CD14-positive monocyte (primary cell): ENCODE measurements around the gene MORN5. TPM values are rescaled to one million over a fixed set of nuclear protein-coding genes. Genes with fewer than 3 reads are reported as not detected.

Experiments used
- DNase-seq, 3 donors: peaks; one replicate each; pipeline ENCODE4 v3.0.0-alpha.2; 2011 to 2022
- H2AFZ ChIP-seq: 2 replicates; pipeline ENCODE4 v1.6.0; 2012; ENCODE audit warnings: mild to moderate bottlenecking, low read depth, low read length, inconsistent platforms; ENCODE audit not compliant: insufficient read depth, poor library complexity, severe bottlenecking
- H3K27ac ChIP-seq, 2 donors: 1 replicate in 1 of 2; 2 replicates in 1 of 2; pipeline ENCODE4 v1.5.1; 2012 to 2013; ENCODE audit warnings: low read length in 2 of 2, control low read depth in 1 of 2, inconsistent platforms in 1 of 2, low read depth in 1 of 2, mild to moderate bottlenecking in 1 of 2
- H3K27me3 ChIP-seq, 2 donors: one replicate each; pipeline versions ENCODE4 v1.6.0 to v1.6.1; 2011 to 2013; ENCODE audit warnings: low read length in 2 of 2; ENCODE audit not compliant: control insufficient read depth in 2 of 2, insufficient read depth in 2 of 2
- H3K36me3 ChIP-seq, 2 donors: replicated peaks in 1 of 2; 1 replicate in 1 of 2; 2 replicates in 1 of 2; pipeline versions ENCODE4 v1.5.1 to v1.6.1; 2012 to 2013; ENCODE audit warnings: low read length in 2 of 2, control low read depth in 1 of 2, inconsistent platforms in 1 of 2, mild to moderate bottlenecking in 1 of 2; ENCODE audit not compliant: insufficient read depth in 2 of 2, control insufficient read depth in 1 of 2
- H3K4me1 ChIP-seq, 2 donors: 1 replicate in 1 of 2; 2 replicates in 1 of 2; pipeline versions ENCODE4 v1.5.1 to v1.6.1; 2012 to 2013; ENCODE audit warnings: low read length in 2 of 2, control low read depth in 1 of 2, inconsistent platforms in 1 of 2, mild to moderate bottlenecking in 1 of 2, moderate library complexity in 1 of 2; ENCODE audit not compliant: insufficient read depth in 2 of 2, control insufficient read depth in 1 of 2
- H3K4me2 ChIP-seq: replicated peaks from 2 replicates; pipeline ENCODE3; 2012; ENCODE audit warnings: low read length, moderate library complexity, mild to moderate bottlenecking; ENCODE audit not compliant: poor library complexity, severe bottlenecking; ENCODE audit errors: extremely low read depth
- H3K4me3 ChIP-seq, 3 experiments: fragments of 200-600 bp in 1 of 3; sonication (generic) in 1 of 3; replicated peaks in 1 of 3; 1 replicate in 2 of 3; 2 replicates in 1 of 3; pipeline ENCODE4 v1.5.1; 2011 to 2013; ENCODE audit warnings: low read length in 3 of 3, mild to moderate bottlenecking in 3 of 3, control low read depth in 2 of 3, low read depth in 2 of 3, inconsistent platforms in 1 of 3, moderate library complexity in 1 of 3
- H3K79me2 ChIP-seq: 2 replicates; pipeline ENCODE4 v1.6.0; 2012; ENCODE audit warnings: mild to moderate bottlenecking, control low read depth, inconsistent platforms, low read length, moderate library complexity; ENCODE audit not compliant: insufficient read depth
- H3K9ac ChIP-seq: 2 replicates; pipeline ENCODE4 v1.6.0; 2017; ENCODE audit warnings: low read length, mild to moderate bottlenecking; ENCODE audit not compliant: insufficient read depth, poor library complexity, severe bottlenecking
- H3K9me3 ChIP-seq, 2 donors: replicated peaks in 1 of 2; 1 replicate in 1 of 2; 2 replicates in 1 of 2; pipeline versions ENCODE4 v1.5.1 to v1.6.1; 2012 to 2013; ENCODE audit warnings: low read length in 2 of 2, control low read depth in 1 of 2; ENCODE audit not compliant: control insufficient read depth in 1 of 2, insufficient read depth in 1 of 2
- H4K20me1 ChIP-seq: 2 replicates; pipeline ENCODE4 v1.6.0; 2012; ENCODE audit warnings: mild to moderate bottlenecking, low read length, control low read depth, moderate library complexity; ENCODE audit not compliant: insufficient read depth
- H3K27ac Mint-ChIP-seq, 7 donors: one replicate each; pipeline ENCODE4 v1.8.0; 2020; ENCODE audit warnings: mild to moderate bottlenecking in 7 of 7, mixed read lengths in 7 of 7, moderate library complexity in 6 of 7, inconsistent platforms in 2 of 7
- H3K27me3 Mint-ChIP-seq, 3 donors: one replicate each; pipeline ENCODE4 v1.8.0; 2021 to 2022; ENCODE audit warnings: low read depth in 3 of 3, mild to moderate bottlenecking in 3 of 3, mixed read lengths in 3 of 3, moderate library complexity in 3 of 3, inconsistent platforms in 1 of 3
- H3K36me3 Mint-ChIP-seq, 2 donors: one replicate each; pipeline ENCODE4 v1.8.0; 2020; ENCODE audit warnings: mixed read lengths in 2 of 2, inconsistent platforms in 1 of 2, mild to moderate bottlenecking in 1 of 2
- H3K4me1 Mint-ChIP-seq: one replicate; pipeline ENCODE4 v1.8.0; 2020; ENCODE audit warnings: mild to moderate bottlenecking, mixed read lengths
- H3K4me3 Mint-ChIP-seq, 2 donors: one replicate each; pipeline ENCODE4 v1.8.0; 2020; ENCODE audit warnings: mild to moderate bottlenecking in 2 of 2, mixed read lengths in 2 of 2, moderate library complexity in 1 of 2
- H3K9me3 Mint-ChIP-seq, 7 donors: one replicate each; pipeline ENCODE4 v1.8.0; 2020 to 2022; ENCODE audit warnings: mixed read lengths in 7 of 7, mild to moderate bottlenecking in 6 of 7, moderate library complexity in 6 of 7, inconsistent platforms in 2 of 7
- CTCF ChIP-seq: fragments of 200-600 bp; IDR thresholded peaks from one replicate; pipeline ENCODE4 v1.8.0; 2022; ENCODE audit warnings: antibody characterized with exemption, mild to moderate bottlenecking
- WGBS: methylation state at CpG from one replicate; pipeline ENCODE4 v1.1.5; 2013; ENCODE audit warnings: missing lambda C conversion rate; ENCODE audit not compliant: insufficient coverage; 5-methylcytosine and 5-hydroxymethylcytosine counted together
- intact Hi-C, 2 donors: fragments of 100-400 bp; cut with micrococcal nuclease; formaldehyde crosslinking; loops; one replicate each; pipeline versions ENCODE4 v1.15.0 to v1.15.1; 2023
- polyA plus RNA-seq, 3 donors: library from polyadenylated mRNA; depleted of rRNA in 1 of 3; unstranded in 2 of 3; stranded (reverse) in 1 of 3; fragments of 300-500 nt in 2 of 3; fragments of >200 nt in 1 of 3; fragmentation: Illumina TruSeq in 2 of 3; gene quantifications; 1 replicate in 2 of 3; 2 replicates in 1 of 3; pipeline ENCODE4 v1.2.3, GENCODE V29; 2012 to 2021

Gene MORN5
- polyA plus RNA-seq, 3 donors, result not detected

DNA sequence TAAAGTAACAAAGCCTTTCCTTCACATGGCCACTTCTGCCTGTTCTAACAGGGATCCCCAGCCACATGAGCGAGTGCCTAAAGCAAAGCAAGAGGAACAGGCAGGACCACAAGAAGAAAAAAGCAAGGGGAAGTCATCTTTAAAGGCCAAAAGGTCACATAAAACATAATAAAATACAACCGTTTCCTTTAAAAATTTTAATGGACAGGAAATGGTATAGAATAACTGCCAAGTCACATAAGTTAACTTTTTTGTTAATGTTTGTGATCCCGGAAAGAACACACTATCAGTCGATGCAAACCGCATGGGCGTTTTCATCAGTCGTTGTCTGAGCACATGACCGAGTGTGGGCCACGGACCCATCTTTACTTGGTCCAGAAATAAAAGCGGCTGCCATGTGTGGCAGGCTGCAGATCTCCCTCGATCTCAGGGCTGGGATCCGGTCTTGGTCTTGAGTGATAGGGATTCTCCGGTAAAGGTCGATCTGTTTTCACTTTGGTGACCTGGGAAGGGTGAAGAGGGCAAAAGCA is 15.8 kb upstream of the MORN5 start:
- Mint-ChIP-seq H3K4me1 (peaks cover 3% of the 10 kb centered on the region), H3K9me3 (peaks cover 0 to 1% (median 0%) of the 10 kb centered on the region in 7 donors), H3K27ac (peak overlapping the region in 3 of 7 donors; percentile 12 to 44 (median 41)), H3K36me3 (peaks cover 52 to 66% of the 10 kb centered on the region in 2 donors), H3K4me3 (no peak overlapping the region), H3K27me3 (no peaks in the 10 kb centered on the region)
- Histone ChIP-seq H3K27ac (no peak overlapping the region), H2AFZ (no peak overlapping the region), H3K36me3 (peaks cover 59 to 71% of the 10 kb centered on the region in 2 donors), H3K27me3 (no peaks in the 10 kb centered on the region), H3K4me1 (no peaks in the 10 kb centered on the region), H3K4me2 (no peak overlapping the region), H3K9me3 (no peaks in the 10 kb centered on the region), H4K20me1 (no peaks in the 10 kb centered on the region), H3K79me2 (no peaks in the 10 kb centered on the region), H3K4me3 (no peak overlapping the region), H3K9ac (no peak overlapping the region)
- TF ChIP-seq CTCF, result no peak
- intact Hi-C loops, result no loop called here
- no peak for DNase-seq
- 59% methylated on average over 13 of the region's 14 CpGs for WGBS

DNA sequence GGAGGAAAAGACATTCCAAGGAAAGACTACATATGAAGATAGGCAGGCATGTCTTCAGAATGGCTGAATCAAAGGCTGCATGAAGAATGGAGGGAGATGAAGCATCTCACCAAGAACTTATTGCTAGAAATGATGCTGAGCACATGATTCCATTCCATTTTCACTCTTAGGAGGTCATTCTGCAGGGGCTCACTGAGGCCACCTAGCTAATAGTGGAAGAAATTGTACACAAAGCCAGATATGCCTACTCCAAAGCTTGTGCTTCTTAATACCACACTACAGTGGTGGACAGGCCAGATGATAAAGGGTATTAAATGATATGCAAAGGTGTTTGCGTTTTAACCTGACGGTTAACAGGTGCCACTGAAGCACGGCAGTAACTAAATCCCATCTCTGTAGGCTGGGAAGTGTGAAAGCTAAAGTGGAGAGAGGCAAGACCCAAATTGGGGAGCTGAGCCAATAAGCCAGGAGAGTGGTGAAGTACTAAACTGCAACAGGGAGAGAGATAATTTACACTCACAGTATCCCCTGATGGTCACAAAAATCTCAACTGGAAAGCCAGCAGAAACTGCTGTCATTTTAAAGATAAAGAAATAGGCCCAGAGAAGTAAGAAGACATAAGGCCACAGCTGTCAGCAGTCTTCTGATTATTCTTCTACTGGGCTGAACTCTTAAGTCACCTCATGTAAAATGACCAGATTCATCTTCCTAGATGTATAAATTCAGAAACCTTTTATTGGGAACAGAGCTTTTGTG is 14.7 kb upstream of the MORN5 start:
- TF ChIP-seq CTCF, result no peak
- no peak overlapping the region for H3K9ac ChIP-seq
- no peak for DNase-seq
- Mint-ChIP-seq H3K27ac (no peak overlapping the region), H3K9me3 (peaks cover 0 to 1% (median 0%) of the 10 kb centered on the region in 7 donors), H3K27me3 (no peaks in the 10 kb centered on the region), H3K4me3 (no peak overlapping the region), H3K36me3 (peaks cover 60 to 77% of the 10 kb centered on the region in 2 donors), H3K4me1 (peaks cover 3% of the 10 kb centered on the region)
- no peak overlapping the region for H3K27ac ChIP-seq
- intact Hi-C loops, result no loop called here
- no peak overlapping the region for H2AFZ ChIP-seq
- no peaks in the 10 kb centered on the region for H3K9me3 ChIP-seq
- H3K4me1 ChIP-seq, result no peaks in the 10 kb centered on the region
- no peaks in the 10 kb centered on the region for H3K27me3 ChIP-seq
- H3K79me2 ChIP-seq, result no peaks in the 10 kb centered on the region
- WGBS, result no CpG with 5 or more reads among the region's 3 CpGs
- H3K4me2 ChIP-seq, result no peak overlapping the region
- H4K20me1 ChIP-seq, result peaks cover 7% of the 10 kb centered on the region
- H3K4me3 ChIP-seq, result no peak overlapping the region
- peaks cover 59 to 82% of the 10 kb centered on the region in 2 donors for H3K36me3 ChIP-seq
